OCI-LY3 (cell line): ENCODE results near the gene PSEN1.

Source experiments
- CTCF ChIP-seq: fragments of 200-600, 300-600 bp; sonication (generic); IDR thresholded peaks from 2 replicates; pipeline ENCODE4 v1.5.1; 2014; ENCODE audit warnings: antibody characterized with exemption, low read length, low read depth
- EZH2phosphoT487 ChIP-seq: fragments of 200-600 bp; shearing (Covaris generic); IDR thresholded peaks from 2 replicates; pipeline ENCODE4 v1.6.1; 2018; ENCODE audit warnings: antibody characterized with exemption, mixed run types, low read depth

DNA sequence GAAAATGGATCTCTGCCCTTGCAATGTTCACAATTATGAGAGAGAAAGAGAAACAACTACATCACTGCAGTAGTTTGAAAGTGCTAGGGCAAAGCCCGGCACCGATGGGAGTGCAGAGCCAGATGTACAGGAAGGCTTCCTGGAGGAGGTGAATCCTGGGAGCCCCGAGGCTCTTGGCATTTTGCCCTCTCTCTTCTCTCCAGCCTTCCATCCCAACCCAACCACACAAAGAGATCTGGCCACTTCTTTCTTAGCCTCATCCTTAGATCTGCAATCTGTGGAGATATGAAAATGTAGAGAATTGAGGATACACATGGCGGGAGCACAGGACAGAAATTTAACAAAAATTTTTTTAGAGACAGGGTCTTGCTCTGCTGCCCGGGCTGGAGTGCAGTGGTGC, 97.7 kb downstream of the PSEN1 start:
- TF ChIP-seq CTCF (no peak), EZH2phosphoT487 (no peak)
